HG03045 (cell line): ENCODE measurements around the gene ATP13A1.
A peak's percentile ranks its signal among the peaks of the same experiment; 100 is the strongest.
"Not testable (repeated sequence)": the region's sequence is repeated elsewhere in the genome, so short reads cannot be mapped to it uniquely, and the experiment has no call there.

Experiments
- ATAC-seq: cut with Tn5 transposase; IDR thresholded peaks from one replicate; pipeline ENCODE4 v1.9.1; 2021; ENCODE audit warnings: mild to moderate bottlenecking, moderate library complexity; ENCODE audit not compliant: unreplicated experiment

Gene ATP13A1

DNA sequence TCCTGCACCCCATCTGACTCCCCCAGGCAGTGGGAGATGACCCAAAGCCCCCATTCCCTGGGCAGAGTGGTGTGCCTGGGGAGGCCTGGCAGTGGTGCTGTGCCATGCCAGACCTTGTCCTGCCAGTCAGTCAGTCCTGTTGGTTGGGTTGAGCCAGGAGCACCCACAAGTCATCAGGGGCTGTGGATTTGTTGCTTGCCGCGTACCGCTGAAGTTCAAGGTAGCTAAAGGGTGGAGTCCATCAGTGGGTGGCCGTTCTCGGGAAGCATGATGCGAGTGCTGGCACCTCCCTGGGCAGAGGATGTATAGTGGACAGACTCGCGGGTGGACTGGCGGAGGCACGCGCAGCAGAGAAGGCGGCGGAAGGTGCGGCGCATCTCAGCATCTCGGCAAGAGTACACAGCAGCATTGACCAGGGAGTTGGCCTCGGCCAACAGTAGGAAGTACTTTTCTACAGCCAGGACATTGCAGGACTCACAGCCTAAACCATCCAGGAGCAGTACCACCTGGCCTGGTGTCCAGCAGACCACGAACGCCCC lies 39.4 kb downstream of the ATP13A1 start:
- ATAC-seq, result no peak

DNA sequence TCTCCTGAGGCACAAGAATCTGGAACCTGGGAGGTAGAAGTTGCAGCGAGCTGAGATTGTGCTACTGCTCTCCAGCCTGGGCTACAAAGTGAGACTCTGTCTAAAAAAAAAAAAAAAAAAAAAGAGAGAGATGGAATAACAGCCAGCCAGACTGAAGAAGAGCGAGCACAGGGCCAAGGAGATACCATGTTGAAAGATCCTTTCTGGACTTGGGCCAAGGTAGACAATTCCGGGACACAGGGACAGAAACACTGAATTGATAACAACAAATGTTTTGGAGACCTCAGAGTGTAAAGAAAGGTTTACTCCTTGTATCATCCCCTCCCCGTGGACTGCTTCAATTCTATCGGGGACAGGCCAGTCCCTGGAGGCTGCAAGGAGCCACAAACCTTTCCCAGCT lies 40.1 kb downstream of the ATP13A1 start:
- ATAC-seq, result no peak

DNA sequence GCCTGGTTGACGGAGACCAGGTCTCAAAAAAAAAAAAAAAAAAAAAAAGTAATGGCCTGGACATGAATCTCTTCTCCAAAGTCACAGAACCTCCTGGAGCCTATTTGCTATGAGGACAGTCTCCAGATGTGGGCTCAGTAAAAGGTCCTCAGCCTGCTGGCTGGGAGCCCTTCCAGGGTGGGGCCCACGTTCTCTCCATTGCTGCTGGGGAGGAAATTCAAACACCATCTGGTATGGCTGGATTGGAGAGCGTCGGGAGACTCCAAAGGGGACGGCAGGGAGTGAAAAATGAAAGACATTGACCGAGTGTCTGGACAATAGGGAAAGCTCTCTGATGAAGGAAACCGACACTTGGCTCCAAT lies 43.6 kb downstream of the ATP13A1 start:
- no peak for ATAC-seq

DNA sequence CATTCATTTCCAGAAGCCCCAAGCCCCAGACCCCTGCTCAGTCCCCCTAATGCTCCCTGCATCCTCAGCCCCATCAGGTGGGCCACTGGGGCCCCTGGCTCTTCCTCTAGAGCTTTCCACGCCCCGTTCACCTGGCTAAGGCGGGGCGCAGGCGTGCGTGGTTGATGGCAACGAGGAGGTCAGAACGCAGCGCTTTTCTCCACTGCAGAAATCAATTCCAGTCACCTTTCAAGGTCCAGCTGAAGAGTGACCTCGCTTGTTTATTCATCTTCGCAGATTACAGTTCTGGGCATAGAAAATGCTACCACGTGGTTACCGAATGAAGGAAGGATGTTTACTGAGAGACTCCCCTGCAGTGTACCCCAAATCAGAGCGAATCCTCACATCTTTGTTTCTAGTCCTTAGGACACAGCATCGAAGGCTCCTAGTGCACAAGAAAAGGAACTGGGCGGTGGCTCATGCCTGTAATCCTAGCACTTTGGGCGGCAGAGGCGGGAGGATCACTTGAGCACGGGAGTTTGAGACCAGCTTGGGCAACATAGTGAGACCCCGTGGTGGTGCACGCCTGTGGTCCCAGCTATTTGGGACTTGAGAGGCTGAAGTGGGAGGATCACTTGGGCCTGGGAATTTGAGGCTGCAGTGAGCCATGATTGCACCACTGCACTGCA lies 44.2 kb downstream of the ATP13A1 start:
- no peak for ATAC-seq

DNA sequence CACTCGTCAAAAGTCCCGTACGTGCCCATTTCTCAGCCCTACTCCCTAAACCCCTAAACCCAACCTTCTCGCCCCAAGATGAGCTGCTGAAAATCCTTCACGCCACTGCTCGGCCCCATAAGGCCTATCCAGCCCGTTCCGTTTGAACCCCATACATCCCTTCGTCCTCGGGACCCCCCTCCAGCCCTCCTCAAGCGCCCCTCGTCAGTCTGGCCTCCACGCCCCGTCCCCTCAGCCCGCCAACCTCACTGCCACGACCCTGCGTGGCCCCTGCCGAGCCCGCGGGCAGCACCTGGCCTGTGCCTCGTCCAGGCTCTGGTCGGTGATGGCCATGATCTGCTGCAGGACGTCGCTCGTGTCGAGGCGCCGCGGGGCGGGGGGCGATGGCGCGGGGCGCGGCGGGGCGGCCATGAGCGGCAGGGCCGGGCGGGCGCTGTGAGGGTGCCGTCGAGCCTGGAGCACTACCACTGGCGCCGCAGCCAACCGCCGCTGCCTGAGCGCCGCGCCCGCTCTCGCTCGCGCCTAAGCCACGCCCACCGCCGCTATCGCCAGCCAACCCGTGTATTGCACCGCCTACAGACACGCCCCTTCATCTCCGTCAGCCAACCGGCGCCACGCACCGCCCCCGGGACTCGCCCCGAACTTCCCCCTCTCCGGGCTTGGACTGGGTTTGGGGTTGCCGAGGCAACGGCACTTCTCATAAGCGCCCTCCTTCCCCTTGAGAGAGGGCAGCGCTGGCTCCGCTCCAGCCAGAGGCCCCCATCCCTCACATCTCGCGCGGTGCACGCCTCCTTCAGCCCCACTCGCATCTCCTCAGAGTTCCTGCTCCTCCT lies 45.0 kb downstream of the ATP13A1 start, which contains the start of gene PBX4:
PBX4 (minus strand) TSS at position 469 of the 833 bp plus-strand sequence; CDS start at position 411, 58 bp downstream.
- ATAC-seq, result peak; percentile 94

DNA sequence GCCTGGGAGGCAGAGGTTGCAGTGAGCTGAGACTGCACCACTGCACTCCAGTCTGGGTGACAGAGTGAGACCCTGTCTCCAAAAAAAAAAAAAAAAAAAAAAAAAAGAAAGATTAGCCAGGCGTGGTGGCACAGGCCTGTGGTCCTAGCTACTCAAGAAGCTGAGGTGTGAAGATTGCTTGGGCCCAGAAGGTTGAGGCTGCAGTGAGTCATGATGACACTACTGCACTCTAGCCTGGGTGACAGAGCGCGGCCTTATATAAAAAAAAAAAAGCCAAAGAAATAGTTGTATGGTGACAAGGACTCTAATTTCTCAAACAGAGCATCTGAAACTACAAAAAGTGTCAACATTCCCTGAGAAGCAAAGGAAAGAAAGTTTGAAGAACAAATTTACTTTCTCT lies 48.4 kb downstream of the ATP13A1 start:
- no peak for ATAC-seq

DNA sequence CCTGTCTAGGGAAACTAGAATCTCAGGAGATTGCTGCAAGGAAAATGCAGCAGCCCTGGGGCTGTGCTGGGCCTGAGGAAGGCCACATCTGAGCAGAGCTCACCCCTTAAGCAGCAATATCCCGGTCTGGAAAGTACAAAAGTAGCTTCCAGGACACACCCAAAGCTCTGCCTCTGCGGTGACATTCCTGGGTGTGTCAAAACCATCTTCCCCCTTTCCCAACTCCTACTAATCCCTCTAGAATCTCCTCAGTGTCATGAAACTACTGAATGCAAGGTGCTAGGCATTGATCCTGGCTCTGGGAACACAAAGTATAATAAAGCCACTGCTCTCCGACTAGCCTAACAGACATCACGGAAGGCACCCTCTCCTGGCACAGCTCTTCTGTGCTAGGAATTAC lies 50.0 kb downstream of the ATP13A1 start:
- ATAC-seq, result no peak

DNA sequence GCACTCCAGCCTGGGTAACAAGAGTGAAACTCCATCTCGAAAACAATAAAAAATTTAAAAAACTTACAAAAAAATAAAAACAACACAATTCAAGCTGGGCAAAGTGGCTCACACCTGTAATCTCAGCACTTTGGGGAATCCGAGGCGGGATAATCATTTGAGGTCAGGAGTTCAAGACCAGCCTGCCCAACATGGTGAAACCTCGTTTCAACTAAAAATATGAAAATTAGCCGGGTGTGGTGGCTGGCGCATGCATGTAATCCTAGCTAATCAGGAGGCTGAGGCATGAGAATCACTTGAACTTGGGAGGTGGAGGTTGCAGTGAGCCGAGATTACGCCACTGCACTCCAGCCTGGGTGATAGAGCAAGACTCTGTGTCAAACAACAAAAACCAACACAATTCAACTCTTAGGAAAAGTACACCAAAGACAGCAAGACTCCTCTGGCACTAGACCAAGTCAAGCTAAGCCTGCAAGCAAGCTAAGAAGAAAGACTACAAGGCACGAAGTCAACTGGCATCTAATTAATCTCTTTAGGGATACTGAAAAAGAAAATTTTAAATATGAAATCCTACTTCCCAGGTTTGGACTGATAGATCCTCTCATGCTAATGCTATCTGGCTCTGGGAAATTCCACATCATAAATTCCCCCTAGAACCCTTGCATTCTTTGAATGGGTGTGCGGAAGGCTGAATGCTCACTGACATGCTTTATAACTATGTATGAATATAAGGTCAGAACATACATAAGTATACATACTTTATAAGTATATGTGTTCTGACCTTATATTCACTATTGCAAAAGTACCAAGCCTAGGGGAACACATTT lies 52.9 kb downstream of the ATP13A1 start:
- no peak for ATAC-seq

DNA sequence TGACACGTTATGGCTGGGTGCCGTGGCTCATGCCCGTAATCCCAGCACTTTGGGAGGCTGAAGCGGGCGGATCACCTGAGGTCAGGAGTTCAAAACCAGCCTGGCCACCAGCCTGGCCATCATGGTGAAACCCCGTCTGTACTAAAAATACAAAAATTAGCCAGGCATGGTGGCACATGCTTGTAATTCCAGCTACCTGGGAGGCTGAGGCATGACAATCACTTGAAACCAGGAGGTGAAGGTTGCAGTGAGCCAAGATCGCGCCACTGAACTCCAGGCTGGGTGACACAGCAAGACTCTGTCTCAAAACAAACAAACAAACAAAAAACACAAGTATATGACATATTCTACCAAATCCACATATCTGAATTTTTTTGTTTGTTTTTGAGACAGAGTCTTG lies 56.8 kb downstream of the ATP13A1 start:
- ATAC-seq, result not testable (repeated sequence)

DNA sequence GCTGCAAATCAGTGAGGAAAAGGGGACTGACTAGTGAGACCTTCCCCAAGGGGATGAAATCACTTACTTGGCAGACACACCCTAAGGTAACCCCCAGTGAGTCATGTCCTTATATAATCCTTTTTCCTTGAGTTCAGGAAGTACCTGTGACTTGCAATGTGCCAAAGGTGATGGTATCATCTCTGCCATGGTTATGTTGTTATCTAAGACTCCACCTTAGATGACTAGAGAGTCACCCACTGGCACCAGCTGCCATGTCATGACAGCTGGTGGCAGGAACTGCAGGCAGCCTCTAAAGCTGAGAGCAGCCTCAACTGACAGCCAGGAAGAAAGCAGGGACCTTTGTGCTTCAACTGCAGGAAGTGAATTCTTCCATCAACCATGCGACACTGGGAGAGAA lies 57.5 kb downstream of the ATP13A1 start:
- ATAC-seq, result no peak

DNA sequence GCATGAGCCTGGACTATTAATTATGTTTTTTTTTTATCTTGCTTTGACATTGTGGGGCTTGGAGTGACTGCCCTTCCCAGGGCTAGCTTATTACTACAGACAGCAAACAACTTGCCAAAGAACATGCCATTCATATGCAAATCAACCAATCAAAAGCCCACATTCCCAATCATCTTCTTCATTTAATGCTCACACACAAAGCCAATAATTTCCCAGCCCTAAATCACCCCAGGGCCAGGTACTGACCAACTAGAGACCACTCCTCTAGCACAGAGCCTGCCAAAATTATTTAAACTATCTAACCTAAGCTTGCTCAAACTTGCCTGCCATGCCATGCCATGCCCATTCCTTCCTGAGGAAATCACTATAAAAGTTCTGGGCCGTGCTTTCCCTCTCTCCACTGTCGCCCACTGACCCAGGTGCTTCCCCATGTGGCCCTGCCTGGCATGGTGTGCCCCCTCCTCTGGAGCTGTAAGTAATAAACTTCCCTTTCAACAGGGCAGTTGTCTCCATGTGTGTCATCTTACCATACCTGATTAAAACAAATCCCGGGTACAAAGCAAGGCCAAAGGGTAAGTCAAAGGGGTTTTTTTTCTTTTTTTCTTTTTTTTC lies 60.7 kb downstream of the ATP13A1 start:
- no peak for ATAC-seq

DNA sequence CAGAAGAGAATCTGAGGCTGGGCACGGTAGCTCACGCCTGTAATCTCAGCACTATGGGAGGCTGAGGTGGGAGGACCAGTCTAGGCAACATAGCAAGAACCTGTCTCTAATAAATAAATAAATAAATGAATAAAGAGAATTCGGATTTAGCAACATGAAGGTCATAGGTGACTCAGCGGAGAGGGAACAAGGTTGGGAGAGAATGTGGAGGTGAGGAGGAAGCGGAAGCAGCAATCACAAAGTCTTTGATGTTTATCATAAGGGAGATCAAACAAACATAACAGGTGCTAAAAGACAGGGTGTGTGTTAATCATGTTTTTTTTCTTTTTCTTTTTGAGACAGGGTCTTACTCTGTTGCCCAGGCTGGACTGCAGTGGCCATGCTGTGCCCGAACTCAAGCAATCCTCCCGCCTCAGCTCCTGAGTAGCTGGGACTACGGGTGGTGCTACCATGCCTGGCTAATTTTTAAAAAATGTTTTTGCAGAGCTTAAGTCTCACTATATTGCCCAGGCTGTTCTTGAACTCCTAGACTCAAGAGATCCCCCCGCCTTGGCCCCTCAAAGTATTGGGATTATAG lies 61.3 kb downstream of the ATP13A1 start:
- no peak for ATAC-seq

DNA sequence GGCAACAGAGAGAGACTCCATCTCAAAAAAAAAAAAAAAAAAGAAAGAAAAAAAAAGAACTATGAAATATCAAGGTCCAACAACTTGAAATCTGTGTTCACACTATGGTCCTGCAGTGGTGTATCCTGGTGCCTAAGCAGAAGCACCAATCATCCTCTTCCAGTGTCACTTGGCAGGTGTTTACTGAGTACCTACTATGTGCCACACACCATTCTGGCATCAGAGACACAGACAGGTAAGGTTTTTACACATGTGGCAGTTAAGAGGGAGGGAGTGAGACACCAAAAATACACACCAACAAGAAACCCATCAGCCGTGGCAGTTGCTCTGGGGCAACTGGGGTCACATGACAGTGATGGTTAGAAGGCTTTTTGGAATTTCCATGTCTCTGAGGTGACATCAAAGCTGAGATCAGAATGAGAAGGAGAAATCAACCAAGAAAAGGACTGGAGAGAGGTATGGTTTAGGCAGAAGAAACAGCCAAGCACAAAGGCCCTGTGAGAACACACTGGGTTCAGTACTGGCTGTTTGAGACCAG lies 62.6 kb downstream of the ATP13A1 start:
- no peak for ATAC-seq

DNA sequence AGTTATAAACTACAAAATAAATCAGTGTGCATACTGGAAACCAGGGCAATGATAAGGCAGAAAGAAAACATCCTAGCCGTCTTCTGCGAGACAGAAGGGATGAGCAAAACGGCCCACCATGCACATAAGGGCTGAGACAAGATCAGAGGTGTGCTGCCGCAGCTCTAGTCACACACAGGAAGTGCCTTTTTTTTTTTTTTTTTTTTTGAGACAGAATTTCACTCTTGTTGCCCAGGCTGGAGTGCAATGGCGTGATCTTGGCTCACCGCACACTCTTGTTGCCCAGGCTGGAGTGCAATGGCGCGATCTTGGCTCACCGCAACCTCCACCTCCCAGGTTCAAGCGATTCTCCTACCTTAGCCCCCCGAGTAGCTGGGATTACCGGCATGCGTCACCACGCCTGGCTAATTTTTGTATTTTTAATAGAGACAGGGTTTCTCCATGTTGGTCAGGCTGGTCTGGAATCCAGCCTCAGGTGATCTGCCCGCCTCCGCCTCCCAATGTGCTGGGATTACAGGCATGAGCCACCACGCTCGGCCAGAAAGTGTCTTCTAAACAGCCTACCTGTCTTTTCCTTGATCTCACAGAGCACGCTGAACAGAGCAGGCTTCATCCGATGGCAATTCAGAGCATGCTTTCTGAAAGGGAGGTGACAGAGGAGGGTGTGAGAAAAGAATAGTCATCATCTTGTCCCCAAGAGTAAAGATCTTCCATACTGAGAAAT lies 64.6 kb downstream of the ATP13A1 start:
- not testable (repeated sequence) for ATAC-seq

DNA sequence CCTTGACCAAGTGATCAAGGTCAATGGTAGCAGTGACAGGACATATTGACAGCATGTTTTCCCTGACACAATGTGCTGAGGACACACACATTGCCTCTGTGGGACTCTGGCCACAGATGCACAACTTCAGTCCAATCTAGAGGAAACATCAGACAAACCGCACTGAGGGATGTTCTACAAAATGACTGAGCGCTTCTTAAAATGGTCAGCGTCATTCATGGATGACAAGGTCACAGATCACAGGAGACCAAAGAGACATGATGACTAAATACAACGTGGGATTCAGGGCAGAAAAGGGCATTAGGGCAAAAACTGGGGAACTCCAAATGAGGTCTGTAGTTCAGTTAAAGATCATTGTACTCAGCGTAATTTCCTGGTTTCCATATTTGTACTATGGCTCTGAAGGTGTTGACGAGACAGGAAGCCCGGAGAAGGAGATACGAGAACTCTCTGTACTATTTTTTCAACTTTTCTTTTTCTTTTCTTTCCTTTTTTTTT lies 65.6 kb downstream of the ATP13A1 start:
- peak; percentile 54 for ATAC-seq
